Hematopoietic multipotent progenitor cell treated with erythropoietin and hydrocortisone succinate and interleukin-3 and kit ligand, for 15 days (in vitro differentiated cells): ENCODE results near the gene CDH10.

Experiments
- DNase-seq: peaks from one replicate; pipeline ENCODE4 v3.0.0-alpha.2; 2015; ENCODE audit warnings: low spot score

The CDH10 gene

DNA sequence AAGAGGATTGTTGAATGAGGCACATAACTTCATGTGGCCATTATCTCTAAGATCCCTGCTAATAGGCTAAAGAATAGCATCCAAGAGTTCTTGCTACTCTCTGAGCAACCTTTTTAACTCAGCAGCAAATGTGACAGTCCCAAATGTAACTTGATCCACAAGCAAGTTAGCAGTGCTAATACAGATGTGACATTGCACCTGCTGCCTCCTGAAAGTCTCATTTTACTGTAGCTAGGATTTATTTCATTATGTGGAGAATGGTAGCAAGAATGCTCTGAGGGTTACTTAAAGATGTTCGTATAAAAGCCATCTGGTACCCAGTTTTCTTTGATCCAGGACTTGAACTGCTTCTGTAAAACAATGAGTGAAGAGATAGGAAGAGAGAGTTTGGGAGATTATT is 45.8 kb downstream of the CDH10 start:
- no peak for DNase-seq

DNA sequence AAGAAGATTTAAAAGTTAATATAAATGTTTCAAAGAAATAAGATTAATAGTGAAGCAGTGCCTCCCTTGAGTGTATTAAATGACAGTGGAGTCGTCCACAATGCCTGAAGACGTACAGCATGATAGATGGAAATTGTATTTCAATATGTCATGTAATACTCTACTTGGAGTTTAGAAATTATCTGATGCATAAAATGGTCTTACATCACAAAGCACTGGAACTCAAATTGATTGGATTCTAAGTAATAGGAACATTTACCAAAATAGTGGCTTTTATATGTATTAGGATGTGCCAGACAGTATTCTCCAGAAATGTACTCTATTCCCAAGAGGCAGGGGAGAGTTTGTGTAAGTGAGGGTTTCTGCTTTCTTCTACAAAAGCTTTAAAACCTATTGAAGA is 49.4 kb downstream of the CDH10 start:
- DNase-seq: no peak

DNA sequence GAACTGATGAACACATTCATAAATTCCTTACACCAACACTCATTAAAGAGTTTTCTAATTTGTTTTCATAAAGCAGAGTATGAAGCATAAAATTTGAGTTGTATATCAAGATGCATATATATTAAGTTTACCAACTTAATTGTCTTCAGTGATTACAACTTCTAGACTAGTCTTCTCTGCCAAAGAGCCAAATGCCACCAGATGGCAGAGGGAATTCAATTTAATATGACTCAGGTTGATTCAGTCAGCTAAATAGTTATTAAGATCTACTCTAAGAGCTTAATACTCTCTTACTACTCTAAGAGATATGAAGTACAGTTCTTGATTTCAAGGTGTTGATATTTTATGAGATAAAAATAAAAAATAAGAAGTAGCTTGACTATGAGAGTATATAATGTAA is 53.4 kb downstream of the CDH10 start:
- DNase-seq: no peak

DNA sequence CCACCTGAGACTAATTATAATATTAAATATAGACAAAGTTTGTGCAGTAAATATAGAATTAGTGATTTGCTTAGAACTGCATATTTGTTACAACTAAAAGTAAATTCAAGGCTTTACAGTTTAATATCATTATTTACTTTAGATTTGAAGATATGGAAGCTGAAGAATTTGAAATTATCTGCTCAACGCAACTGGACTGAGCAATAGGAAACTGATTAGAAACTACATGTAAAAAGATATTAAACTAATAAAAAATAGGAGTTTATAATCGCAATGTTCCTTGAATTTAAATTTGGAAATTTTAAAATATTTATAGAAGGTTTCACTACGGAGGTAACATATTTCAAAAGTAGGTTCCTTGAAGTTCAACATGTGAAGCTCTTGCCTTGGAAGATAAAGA is 55.2 kb downstream of the CDH10 start:
- DNase-seq: no peak

DNA sequence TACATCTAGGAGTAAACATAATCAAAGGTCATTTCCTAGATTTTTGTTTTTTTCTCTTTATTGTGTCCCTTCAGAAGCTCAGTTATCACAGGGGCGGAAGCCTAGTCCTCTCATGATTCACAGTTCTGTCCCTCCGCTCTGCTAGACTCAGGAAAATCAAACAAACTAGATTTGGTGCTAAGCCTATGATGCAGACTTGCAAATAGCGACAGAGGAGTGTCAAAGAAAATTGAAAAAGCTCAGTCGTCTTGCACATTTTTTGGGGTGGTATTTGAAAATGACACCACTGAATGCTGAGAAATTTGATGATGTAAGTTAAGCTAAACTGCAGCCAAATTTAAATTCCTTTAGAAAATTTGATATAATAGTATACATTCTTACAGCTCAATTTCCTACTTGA is 59.0 kb downstream of the CDH10 start:
- DNase-seq: no peak

DNA sequence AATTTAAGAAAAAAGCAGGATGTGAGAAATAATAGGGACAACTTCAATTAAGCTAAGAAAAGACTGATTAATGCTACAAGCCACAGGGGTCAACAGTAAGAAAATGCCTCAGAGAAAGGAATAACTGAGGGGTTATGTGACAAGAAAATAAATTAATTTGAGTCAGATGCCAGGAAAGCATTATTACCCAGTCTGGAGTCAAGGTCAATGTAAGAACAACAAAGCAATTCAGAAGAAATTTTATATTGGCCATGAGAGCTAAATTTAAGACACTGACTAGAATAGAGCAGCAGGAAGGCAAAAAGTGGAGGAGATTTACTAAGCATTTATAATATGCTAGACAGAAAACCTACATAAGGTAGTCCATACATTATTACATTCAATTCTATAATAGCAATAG is 73.5 kb downstream of the CDH10 start:
- DNase-seq: no peak

DNA sequence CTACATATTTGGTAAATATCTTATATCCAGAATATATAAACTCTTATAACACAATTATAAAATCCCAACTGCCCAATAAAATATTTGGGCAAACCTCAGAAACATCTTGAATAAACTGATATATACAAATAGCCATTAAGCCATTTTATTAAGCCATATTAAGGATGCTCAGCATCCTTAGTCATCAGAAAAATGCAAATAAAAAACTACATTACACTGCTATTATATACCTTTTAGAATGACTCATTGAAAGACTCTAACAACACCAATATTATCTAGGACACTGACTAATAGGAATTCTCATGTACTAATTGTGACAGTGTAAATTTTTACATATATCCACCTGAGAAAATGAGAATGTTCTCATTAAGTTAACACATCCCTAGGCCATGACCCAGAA is 77.8 kb downstream of the CDH10 start:
- DNase-seq: no peak

DNA sequence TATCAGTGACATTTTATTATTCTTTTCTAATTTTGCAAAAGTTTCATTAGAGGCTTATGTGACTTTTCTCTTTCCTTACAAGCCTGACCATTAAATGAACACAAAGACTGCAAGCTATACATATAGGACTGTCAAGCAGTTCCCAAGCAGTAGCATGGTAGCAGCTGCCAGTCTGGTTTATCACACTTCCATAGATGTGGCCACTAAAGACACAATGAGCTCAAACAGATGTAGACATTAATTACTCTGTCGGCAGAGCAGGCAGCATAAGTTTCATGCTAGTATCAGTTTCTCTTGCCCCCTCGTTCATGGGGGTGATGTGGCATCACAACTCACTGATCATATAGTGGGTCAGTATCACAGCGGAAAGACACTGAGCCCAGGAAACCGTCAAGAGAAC is 89.5 kb downstream of the CDH10 start:
- DNase-seq: no peak

DNA sequence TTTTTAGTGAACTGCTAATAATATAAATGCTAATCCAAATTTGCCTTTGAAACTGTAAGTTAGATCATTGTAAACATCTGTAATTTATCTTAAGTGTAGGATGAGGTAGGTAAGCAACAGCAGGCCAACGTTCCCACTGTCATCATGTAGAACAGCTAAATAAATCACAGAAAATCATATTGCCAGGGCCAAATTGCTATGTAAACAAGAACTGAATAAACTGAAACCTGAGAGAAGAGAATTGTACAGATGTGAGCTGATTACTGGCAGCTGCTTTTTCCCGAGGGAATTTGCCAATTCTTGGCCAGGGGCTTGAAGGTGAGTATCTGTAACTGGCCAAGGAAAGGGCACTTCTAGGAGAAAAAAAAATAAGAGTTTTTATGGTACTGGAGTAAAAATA is 97.6 kb downstream of the CDH10 start:
- no peak for DNase-seq

DNA sequence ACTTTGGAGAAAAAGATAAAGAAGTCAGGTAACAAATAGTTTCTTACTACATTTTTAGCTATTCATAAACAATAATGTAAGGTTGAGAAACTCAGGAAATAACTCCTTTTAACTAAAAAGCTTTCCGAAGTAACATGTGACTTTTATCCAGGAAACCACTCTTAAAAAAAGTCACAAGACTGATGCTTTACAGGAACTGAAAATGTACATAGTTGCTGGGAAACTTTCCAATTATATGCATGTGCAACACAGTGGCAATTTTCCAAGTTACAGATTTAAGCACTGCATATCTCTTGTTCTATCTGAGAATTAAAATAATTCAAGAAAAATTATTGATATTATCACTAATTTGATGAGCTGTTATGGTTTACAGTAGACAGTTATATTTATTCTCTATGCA is 105.2 kb downstream of the CDH10 start:
- DNase-seq: no peak

DNA sequence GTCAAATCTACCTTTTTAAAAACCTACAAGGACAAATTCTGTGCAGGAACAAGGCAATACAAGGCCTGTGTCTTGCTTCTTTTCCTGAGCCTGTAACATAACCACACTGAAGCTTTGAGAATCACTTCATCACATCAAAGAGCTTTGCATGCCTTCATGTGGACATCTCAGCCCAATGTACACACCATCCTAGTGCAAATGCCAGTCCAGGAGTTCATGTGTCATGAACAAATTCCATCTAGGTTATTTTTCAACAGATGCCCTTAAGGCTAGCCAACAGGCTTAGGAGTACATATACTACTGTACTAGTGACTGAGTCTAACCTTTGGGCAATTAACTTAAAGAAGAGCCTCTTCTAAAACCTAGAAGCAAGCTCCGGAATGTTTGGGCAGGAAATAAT is 106.4 kb downstream of the CDH10 start:
- no peak for DNase-seq

DNA sequence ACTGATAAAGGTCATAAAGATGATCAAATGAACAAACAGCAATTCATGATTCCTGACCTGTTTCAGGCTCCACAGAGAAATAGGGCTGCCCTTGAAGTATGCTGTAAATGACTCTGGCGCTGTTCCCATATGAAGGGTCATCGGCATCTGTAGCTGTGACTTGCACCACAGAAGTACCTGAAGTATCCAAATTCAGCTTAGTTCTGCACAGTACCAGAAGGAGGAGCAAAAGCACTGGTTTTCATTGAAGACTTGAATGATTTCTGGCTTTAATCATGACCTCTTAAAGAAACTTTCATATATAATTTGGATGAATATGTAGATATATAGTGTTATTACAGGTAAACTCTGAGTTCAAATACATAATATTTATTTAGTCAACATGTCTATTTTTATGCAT is 109.1 kb downstream of the CDH10 start:
- DNase-seq: no peak

DNA sequence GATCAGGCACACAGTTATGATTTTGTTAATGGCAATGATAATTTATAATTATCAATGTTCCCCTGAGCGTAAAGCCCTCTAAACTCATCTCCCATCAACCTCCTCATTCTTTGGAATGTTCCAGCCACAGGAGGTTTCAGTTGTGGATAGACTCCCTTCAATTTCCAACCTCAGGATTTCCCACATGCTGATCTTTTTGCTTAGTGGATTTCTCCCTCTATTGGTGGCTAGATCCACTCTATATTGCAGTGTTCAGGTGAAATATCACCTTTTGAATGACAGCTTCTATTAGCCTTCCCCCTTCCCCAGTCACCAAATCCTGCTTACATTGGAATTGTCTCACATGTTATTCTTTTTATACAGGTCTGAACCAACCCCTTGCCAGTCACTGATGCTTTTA is 113.9 kb downstream of the CDH10 start:
- DNase-seq: no peak

DNA sequence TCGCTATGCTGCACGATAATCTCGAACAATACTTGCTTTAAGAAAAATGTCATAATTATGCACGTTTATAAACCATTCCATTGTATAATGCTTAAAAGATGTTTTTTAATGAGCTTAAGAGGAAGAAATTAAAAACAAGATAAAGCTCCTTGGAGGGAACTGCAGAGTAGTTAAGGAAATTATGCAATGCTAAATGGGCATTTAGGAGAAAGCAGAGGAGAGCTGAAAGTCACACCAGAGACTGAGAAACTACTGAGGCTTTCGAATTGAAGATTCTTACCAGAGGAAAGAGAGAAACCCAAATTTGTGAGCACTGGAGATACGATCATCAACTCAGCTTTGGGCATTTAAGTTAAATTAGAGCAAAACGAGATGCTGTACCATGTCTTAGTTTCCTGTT is 119.4 kb downstream of the CDH10 start:
- no peak for DNase-seq

DNA sequence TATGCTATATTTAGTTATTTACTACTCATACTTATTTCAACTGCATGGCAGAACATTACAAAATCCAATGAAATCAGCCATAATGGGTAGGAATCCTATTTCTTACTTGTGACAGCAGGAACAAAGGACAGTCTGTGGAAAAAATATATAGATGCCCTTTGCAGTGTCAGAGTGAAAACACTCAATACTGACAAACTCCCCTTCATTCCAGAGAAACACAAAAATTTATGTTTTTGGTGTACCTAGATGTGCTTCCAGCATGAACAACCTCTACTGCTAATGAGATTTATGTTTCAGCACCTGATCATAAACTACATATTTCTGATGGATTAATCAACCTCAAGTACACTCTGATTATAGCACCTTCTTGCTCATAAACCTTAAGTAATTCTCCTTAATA is 132.4 kb downstream of the CDH10 start:
- DNase-seq: no peak

DNA sequence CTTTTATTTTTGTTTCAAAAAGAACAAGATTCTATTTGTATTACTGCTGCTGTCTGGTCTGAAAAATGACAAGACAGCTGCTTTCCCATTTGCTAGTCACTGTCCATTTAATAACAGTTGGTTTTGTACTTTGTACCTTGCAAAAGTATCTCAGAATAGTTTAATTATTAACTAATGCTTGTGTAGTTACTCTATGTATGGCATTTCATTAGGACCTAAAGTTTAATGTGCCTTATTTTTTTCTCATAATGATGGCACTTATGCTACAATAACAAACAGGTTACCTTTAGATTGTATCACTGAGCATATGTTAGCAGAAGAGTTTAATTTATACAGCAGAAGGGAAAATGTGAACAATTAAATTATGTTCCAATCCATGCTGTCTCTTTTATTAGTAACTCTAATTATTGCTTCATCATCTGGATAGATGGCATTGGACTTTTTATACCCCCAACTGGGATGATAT is 134.2 kb downstream of the CDH10 start:
- no peak for DNase-seq

DNA sequence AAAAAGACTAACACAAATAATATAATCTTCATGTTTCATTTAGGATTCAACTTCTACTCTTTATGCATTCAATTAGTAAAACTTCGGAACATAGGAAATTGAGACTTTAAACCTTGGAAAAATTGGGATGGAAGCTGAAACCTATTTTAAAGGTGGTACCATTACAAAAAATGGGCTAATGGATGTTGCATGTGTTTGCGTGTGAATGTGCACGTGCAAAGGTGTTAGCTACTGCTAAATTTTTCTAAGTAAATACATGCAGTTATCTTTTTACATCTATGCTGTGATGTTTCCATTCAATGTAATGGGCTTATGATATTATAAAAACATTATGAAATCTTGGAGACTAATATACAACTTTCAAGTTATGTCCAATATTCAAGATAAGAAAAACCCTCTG is 134.8 kb downstream of the CDH10 start:
- DNase-seq: no peak

DNA sequence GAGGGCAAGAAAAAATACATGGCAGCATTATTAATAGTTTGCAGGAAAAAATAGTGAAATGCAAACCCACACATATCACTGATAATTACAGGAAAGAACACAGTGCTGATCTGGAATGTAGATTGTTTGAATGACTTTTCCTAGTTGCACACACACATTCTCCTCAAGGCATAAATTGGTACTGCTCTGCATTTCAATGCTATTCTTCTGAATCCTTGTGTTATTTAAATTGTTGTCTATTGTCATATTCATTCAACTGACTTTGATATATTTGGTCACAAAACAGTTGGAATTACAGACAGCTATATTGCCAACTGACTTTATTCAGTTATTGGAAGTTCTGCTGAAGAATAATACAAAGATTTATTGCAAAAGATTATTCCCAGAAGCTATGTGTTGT is 139.5 kb downstream of the CDH10 start:
- no peak for DNase-seq

DNA sequence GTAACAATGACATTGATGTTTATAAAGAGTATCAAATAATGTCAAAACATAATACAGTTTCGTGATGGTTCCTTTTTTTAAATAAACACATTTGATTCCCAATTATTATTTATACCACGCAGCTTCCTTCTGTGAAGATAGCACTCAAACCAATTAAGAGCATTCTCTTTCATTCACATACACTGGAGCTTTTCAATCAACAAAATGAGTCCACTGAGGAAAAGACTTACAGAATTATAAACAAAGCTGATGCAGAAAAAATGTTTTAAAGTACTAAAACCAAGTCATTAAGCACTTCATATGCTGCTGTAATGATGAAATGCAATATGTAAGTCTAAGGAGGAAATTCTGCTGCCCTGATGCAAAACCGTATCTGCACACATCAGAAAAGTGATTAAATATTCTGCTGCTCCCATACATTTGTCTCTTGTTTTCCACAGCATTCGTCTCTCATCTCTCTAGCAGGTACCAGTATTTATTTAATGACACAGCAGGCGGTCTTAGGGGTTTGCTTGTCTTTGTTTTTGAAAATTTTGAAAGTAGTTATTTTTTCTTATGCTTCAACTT is 147.1 kb downstream of the CDH10 start:
- no peak for DNase-seq

DNA sequence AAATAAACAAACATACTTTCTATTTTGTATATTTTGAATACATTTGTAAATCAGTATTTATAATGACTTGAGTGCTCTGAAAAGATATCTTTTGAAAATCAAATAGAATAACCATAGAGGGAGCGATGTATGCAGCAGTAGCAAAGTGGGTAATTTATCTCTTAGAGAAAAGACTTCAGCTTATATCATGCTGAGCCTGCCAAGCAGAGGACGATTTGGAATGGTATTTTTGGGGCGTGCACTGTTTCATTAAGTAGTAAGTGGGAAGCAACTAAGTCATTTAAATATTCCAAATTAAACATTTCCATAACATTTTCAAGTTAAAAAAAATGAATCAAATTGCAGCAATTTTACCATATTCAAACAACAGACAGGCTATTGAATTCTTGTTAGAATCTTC is 147.6 kb downstream of the CDH10 start:
- DNase-seq: no peak

DNA sequence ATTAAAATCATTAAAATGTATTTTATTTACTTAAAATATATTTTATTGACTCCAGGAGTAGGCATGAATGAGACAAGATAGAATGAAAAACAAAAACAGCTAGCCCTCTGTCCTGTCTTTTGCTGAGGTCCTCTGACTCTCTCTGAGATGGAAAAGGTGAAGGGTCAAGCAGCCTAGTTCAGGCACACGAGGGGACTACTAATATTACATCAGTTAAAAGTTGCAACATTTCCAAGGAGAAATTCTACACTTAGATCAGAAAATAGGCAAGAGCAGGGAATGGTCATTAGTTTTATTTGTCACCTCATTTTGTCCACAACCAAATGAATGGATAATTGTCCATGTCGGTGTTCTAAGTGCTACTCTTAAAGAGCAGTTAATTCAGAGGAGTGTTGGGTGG is 148.5 kb downstream of the CDH10 start:
- no peak for DNase-seq

DNA sequence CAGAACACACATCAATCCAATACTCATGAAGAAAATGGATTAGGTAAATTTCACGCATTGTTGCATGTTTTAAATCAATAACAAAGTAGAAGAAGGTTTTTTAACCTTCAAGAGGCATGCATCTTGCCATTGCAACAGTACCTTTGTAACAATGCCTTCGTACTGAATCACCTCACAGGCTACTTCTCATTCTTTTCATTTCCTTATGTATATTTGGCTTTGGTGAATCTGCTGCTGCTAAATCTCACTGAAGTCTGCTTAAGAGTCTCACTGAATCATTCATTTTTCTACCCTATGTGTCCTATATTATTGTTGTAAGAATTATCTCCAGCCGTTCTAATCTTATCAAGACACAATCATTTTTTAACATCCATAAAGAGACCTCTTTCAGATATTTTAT is 152.5 kb downstream of the CDH10 start:
- no peak for DNase-seq

DNA sequence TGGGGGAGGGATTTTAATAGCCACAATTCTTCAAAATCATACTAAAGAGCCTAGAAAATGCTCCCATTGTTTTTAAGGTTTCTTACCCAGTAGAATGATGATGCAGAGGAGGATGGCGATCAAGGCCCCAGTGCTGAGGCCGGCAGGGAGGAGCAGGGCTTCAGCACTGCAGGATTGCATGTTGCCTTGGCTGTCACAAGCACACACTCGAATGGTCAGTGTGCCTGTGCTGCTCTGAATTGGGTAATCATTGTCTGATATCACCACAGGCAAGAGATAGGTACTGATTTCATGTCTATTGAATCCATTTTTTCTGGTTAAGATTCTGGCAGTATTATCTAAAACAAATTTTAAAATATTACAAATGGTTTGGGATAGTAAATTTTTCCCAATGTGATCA is 153.3 kb downstream of the CDH10 start:
- DNase-seq: no peak

DNA sequence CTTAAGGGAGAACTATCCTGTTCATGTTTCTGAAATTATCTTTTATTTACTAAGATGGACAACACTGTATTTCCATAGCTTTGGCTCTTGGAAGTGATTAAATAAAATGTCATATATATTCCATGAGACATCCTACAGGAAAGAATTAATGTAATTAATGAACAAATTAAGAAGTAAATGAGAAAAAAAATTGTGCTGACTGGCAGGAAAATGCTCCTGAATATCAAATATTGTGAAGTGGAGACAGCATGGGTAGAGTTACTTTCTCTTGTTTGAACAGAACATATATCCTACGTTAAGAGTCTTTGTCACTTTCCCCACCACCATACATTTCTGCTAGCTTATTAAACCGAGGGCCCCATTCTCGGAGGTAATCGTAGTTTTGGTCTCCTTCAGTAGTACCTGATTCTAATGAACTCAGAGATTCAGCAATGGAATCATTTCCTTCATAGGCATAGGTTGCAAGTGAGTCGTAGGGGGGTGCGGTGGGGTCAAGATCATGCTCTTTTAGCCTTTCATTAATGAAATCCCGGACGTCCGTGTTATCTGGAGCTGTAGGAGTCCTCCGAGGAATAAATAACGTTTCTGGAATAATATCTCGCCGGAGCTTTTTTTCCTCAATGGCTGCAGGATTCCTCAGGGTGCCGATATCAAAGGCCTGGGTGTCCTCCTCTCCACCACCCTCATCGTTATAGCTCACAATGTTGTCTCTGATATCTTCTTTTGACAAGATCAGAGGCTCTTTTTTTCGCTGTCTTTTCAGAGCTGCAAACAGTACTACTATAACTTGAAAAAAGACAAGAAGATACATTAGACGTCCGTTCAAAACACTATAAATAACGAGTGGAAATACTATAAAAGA is 157.2 kb downstream of the CDH10 start:
- no peak for DNase-seq
